ENCODE measurements around the gene CDH22. TPM values are rescaled to one million over a fixed set of nuclear protein-coding genes. Genes with fewer than 3 reads are reported as not detected.

Gene CDH22
- total RNA-seq, 3 donors from 2014 or later: 0.15 to 0.66 (median 0.16) TPM

DNA sequence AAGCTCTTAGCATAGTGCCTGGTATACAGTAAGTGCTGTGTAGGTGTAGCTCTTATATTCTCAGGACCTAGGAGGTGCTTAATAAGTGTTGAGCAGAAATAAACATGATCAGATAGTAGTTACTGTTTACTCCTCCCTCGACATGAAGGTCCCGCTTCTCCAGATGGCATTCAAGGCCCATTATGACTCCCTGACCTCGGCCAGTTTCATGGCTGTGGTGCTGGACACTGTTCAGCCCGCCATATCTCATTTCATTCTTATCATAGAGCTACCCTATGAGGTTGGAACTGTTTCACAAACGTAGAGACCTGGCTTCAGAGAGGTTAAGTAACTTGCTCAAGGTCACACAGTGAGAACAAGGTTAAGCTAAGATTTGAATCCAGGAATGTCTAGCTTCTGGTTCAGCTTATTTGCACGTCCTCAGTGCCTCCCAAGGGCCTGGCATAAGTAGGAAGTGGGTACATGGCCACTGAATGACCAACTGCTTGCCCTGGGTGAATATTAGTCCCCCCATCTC is 151.2 kb downstream of the CDH22 start:
- no peak for DNase-seq (ENCODE audit: low spot score in 2 of 2)
- no peaks in the 10 kb centered on the region for H3K9me3 ChIP-seq
- TF ChIP-seq, protein P1, sequence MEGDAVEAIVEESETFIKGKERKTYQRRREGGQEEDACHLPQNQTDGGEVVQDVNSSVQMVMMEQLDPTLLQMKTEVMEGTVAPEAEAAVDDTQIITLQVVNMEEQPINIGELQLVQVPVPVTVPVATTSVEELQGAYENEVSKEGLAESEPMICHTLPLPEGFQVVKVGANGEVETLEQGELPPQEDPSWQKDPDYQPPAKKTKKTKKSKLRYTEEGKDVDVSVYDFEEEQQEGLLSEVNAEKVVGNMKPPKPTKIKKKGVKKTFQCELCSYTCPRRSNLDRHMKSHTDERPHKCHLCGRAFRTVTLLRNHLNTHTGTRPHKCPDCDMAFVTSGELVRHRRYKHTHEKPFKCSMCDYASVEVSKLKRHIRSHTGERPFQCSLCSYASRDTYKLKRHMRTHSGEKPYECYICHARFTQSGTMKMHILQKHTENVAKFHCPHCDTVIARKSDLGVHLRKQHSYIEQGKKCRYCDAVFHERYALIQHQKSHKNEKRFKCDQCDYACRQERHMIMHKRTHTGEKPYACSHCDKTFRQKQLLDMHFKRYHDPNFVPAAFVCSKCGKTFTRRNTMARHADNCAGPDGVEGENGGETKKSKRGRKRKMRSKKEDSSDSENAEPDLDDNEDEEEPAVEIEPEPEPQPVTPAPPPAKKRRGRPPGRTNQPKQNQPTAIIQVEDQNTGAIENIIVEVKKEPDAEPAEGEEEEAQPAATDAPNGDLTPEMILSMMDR (IDR thresholded peaks at IDR 0.05): no peak
- TF ChIP-seq POLR2A (IDR thresholded peaks at IDR 0.05): no peak
- TF ChIP-seq POLR2AphosphoS5 (IDR thresholded peaks at IDR 0.05): no peak
- no peaks in the 10 kb centered on the region for H3K36me3 ChIP-seq
- H3K4me3 ChIP-seq: no peak overlapping the region
- intact Hi-C loops (cut with DNase I; ENCODE audit: low total_unique reads): no loop called here
- H3K27me3 ChIP-seq: peaks cover 0 to 29% of the 10 kb centered on the region in 2 donors
- no peaks in the 10 kb centered on the region for H3K4me1 ChIP-seq
- H3K27ac ChIP-seq: no peak overlapping the region

DNA sequence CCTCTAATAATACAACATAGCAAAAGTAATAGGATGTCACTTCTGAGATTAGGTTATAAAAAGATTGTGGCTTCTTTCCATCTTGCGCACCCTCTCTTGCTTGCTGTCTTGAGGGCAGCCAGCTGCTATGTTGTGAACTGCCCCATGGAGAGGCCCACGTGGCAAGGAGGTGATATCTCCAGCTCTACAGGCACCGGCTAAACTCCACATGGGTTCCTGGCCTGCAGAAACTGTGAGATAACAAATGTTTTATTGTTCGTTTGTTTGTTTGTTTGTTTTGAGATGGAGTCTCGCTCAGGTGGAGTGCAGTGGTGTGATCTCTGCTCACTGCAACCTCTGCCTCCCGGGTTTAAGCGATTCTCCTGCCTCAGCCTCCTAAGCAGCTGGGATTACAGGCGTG is 152.2 kb downstream of the CDH22 start:
- Histone ChIP-seq H3K27me3 (peaks cover 0 to 21% of the 10 kb centered on the region in 2 donors), H3K27ac (no peak overlapping the region), H3K9me3 (no peaks in the 10 kb centered on the region), H3K4me3 (no peak overlapping the region), H3K36me3 (no peaks in the 10 kb centered on the region), H3K4me1 (no peaks in the 10 kb centered on the region)
- TF ChIP-seq, protein P1 (IDR thresholded peaks at IDR 0.05): no peak
- TF ChIP-seq POLR2A (IDR thresholded peaks at IDR 0.05): no peak
- no peak for TF ChIP-seq POLR2AphosphoS5 (IDR thresholded peaks at IDR 0.05)
- DNase-seq (ENCODE audit: low spot score in 2 of 2): no peak
- intact Hi-C loops (cut with DNase I; ENCODE audit: low total_unique reads): no loop called here

DNA sequence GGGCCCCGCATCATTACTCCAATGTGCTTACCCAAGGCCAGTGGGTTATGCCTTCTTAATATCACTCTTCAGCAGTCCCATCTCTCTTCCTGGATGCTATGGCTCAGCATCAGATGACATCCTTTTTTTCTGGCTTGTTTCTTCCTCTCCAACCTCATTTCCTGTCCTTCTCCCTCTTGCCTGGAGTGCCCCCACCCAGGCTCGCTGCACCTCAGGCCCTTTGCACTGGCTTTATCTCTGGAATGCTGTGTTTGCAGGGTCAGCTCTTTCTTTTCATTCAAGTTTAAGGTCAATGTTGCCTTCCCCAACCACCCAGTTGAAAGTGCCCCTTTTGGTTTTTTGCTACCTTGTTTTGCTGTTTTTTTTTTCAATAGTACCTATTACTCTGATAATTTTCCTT is 153.5 kb downstream of the CDH22 start:
- H3K9me3 ChIP-seq: no peaks in the 10 kb centered on the region
- TF ChIP-seq POLR2A (IDR thresholded peaks at IDR 0.05): no peak
- TF ChIP-seq, protein P1 (IDR thresholded peaks at IDR 0.05): no peak
- TF ChIP-seq POLR2AphosphoS5 (IDR thresholded peaks at IDR 0.05): no peak
- no peaks in the 10 kb centered on the region for H3K36me3 ChIP-seq
- no peaks in the 10 kb centered on the region for H3K4me1 ChIP-seq
- intact Hi-C loops (cut with DNase I; ENCODE audit: low total_unique reads): no loop called here
- H3K27me3 ChIP-seq: peaks cover 0 to 18% of the 10 kb centered on the region in 2 donors
- no peak for DNase-seq (ENCODE audit: low spot score in 2 of 2)
- no peak overlapping the region for H3K4me3 ChIP-seq
- no peak overlapping the region for H3K27ac ChIP-seq

DNA sequence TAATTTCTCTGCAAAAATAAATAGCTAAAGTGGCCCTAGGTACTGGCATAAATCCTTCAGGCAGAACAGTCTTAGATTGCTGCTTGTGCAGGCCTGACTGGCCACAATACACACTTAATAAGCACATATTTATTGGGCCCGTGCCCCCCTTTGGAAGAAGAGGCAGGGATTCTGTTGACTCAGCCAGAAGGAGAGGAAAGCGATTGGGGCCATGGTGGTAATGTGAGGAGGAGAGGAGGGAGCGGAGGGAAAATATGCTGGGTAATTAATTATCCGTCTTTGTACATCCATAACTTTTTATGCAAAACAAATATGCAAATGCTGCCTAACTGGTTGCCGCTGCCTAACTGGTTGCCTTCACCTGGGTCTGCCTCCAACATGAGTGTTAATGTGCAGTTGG is 154.0 kb downstream of the CDH22 start:
- DNase-seq (ENCODE audit: low spot score in 2 of 2): no peak
- no peaks in the 10 kb centered on the region for H3K9me3 ChIP-seq
- peaks cover 0 to 18% of the 10 kb centered on the region in 2 donors for H3K27me3 ChIP-seq
- no peak for TF ChIP-seq POLR2A (IDR thresholded peaks at IDR 0.05)
- TF ChIP-seq, protein P1 (IDR thresholded peaks at IDR 0.05): no peak
- no peak for TF ChIP-seq POLR2AphosphoS5 (IDR thresholded peaks at IDR 0.05)
- H3K36me3 ChIP-seq: no peaks in the 10 kb centered on the region
- H3K4me3 ChIP-seq: no peak overlapping the region
- no peaks in the 10 kb centered on the region for H3K4me1 ChIP-seq
- intact Hi-C loops (cut with DNase I; ENCODE audit: low total_unique reads): no loop called here
- H3K27ac ChIP-seq: no peak overlapping the region

DNA sequence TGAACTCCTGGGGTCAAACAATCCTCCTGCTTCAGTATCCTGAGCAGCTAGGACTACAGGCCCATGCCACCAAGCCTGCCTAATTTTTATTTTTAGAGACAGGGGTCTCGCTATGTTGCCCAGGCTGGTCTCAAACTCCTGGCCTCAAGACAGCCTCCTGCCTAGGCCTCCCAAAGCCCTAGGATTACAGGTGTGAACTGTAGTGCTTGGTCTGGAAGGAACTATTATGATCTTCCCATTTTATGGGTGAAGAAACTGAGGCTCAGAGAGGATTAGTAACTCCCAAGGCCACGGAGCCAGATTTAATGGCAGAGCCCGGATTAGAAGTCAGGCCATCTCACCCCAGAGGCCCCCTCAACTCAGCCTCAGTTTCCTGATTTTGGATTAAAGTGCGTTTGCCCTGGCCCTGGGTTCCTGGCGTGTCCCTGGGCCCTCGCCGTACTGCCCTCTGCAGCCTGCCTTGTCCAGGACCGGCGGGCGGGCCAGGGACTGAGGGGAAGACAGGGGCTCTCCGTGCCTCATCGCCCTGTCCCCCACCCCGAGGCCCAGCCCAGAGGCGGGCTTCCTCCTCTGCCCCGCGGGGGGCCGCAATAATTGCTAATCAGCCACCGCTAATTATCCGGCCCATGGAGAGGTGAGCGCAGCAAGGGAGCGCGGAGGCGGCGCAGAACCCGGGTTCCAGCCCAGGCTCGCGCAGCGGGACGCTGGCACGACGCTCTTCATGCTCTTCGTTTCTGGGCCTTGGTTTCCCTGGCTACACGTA is 155.3 kb downstream of the CDH22 start:
- Histone ChIP-seq H3K27me3 (peaks cover 0 to 16% of the 10 kb centered on the region in 2 donors), H3K4me1 (no peaks in the 10 kb centered on the region), H3K4me3 (no peak overlapping the region), H3K27ac (no peak overlapping the region), H3K36me3 (no peaks in the 10 kb centered on the region), H3K9me3 (no peaks in the 10 kb centered on the region)
- DNase-seq (ENCODE audit: low spot score in 2 of 2): no peak
- TF ChIP-seq POLR2A (IDR thresholded peaks at IDR 0.05) (no peak), POLR2AphosphoS5 (IDR thresholded peaks at IDR 0.05) (no peak)
- TF ChIP-seq, protein P1 (IDR thresholded peaks at IDR 0.05): no peak
- intact Hi-C loops (cut with DNase I; ENCODE audit: low total_unique reads): no loop called here
